Mucosa of stomach (tissue), 1 donor: ENCODE measurements around the gene GOLGA6L26.
"Not testable (repeated sequence)": the region's sequence is repeated elsewhere in the genome, so short reads cannot be mapped to it uniquely, and the experiment has no call there.

Experiments
- H3K27me3 ChIP-seq: one replicate; pipeline ENCODE4 v1.7.0; 2013; ENCODE audit warnings: mild to moderate bottlenecking, low read length; ENCODE audit not compliant: control insufficient read depth, insufficient read depth
- H3K36me3 ChIP-seq: one replicate; pipeline ENCODE4 v1.7.0; 2013; ENCODE audit warnings: low read length; ENCODE audit not compliant: control insufficient read depth, insufficient read depth
- H3K4me1 ChIP-seq: one replicate; pipeline ENCODE4 v1.7.0; 2013; ENCODE audit warnings: mild to moderate bottlenecking, low read length; ENCODE audit not compliant: control insufficient read depth, insufficient read depth
- H3K4me3 ChIP-seq: one replicate; pipeline ENCODE4 v1.7.0; 2013; ENCODE audit warnings: low read length
- H3K9ac ChIP-seq: one replicate; pipeline ENCODE4 v1.7.0; 2013; ENCODE audit warnings: mild to moderate bottlenecking, low read length, moderate library complexity
- H3K9me3 ChIP-seq: one replicate; pipeline ENCODE4 v1.7.0; 2013; ENCODE audit warnings: mild to moderate bottlenecking, low read length, moderate library complexity; ENCODE audit not compliant: control insufficient read depth
- donor health status: Pancreatic carcinoma.

GOLGA6L26 gene

GRCh38 chr15:23311233-23311632, 22.8 kb downstream of the GOLGA6L26 start:
- H3K9ac ChIP-seq, H3K4me3 ChIP-seq, H3K9me3 ChIP-seq, H3K27me3 ChIP-seq, H3K36me3 ChIP-seq, H3K4me1 ChIP-seq: not testable (repeated sequence)

DNA sequence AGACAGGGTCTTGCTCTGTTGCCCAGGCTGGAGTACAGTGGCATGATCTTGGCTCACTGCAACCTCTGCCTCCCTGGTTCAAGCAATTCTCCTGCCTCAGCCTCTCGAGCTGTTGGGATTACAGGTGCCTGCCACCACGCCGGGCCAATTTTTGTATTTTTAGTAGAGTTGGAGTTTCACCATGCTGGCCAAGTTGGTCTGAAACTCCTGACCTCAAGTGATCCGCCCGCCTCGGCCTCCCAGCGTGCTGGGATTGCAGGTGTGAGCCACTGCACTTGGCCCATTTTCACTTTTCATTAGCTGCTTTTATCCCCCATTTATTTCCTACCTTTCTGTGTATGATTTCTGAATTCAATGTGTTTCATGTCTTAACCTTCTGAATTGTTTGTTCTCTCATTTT, 28.1 kb downstream of the GOLGA6L26 start:
- H3K9ac ChIP-seq, H3K27me3 ChIP-seq, H3K4me1 ChIP-seq, H3K4me3 ChIP-seq, H3K36me3 ChIP-seq, H3K9me3 ChIP-seq: not testable (repeated sequence)

DNA sequence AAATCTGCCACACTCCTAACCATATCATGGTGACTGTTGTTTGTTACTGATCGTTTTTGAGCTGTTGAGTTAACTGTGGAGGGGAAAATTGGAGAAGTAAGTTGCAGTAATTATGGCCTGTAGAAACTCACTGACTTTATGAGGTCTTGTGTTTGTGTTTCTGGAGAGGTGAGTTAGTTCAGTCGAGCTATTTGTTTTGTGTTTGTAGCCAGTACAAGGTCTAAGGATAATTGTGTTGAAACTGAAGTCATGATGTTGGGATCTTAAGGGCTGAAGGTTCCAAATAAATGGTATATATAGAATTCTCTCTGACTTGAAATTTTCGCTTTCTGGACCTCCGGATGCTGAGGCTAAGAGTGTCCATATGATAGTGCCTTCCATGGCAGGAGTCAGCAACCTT, 29.2 kb downstream of the GOLGA6L26 start:
- not testable (repeated sequence) for H3K36me3 ChIP-seq, H3K27me3 ChIP-seq, H3K9me3 ChIP-seq, H3K9ac ChIP-seq, H3K4me1 ChIP-seq, H3K4me3 ChIP-seq

- not testable (repeated sequence) for H3K9ac ChIP-seq, H3K9me3 ChIP-seq, H3K36me3 ChIP-seq, H3K4me3 ChIP-seq, H3K27me3 ChIP-seq, H3K4me1 ChIP-seq
These were observed 29.7 kb downstream of the GOLGA6L26 start for GRCh38 chr15:23304267-23304666.

- not testable (repeated sequence) for H3K9me3 ChIP-seq, H3K4me1 ChIP-seq, H3K9ac ChIP-seq, H3K36me3 ChIP-seq, H3K4me3 ChIP-seq, H3K27me3 ChIP-seq
These were observed 30.3 kb downstream of the GOLGA6L26 start for GRCh38 chr15:23303654-23304053.

- H3K4me3 ChIP-seq, H3K4me1 ChIP-seq, H3K9ac ChIP-seq, H3K27me3 ChIP-seq, H3K36me3 ChIP-seq, H3K9me3 ChIP-seq: not testable (repeated sequence)
These were observed 30.8 kb downstream of the GOLGA6L26 start for GRCh38 chr15:23303246-23303645.
